ENCODE measurements around the gene CFAP97. TPM values are rescaled to one million over a fixed set of nuclear protein-coding genes. Genes with fewer than 3 reads are reported as not detected.

Gene CFAP97
- total and polyA plus RNA-seq, 2 experiments from 2014 or later, result 46.3 to 50.8 TPM

GRCh38 chr4:185235119-185235842 lies 31.5 kb upstream of the CFAP97 start:
- in situ Hi-C loops (cut with MboI), result no loop called here
- Histone ChIP-seq H4K20me1 (ENCODE audit: insufficient read depth) (no peaks in the 10 kb centered on the region), H2AFZ (no peak overlapping the region), H3K9me3 (ENCODE audit: low read depth) (no peaks in the 10 kb centered on the region), H3K4me1 (ENCODE audit: insufficient read depth) (peaks cover 31% of the 10 kb centered on the region), H3K4me3 (no peak overlapping the region), H3K9ac (no peak overlapping the region), H3K79me2 (ENCODE audit: insufficient read depth) (peaks cover 78% of the 10 kb centered on the region), H3F3A (ENCODE audit: insufficient read depth) (peaks cover 33% of the 10 kb centered on the region), H3K27ac (no peak overlapping the region), H3K36me3 (ENCODE audit: low read depth) (no peaks in the 10 kb centered on the region), H3K27me3 (replicated peaks; ENCODE audit: insufficient read depth) (no peaks in the 10 kb centered on the region), H3K4me2 (ENCODE audit: unreplicated experiment) (no peak overlapping the region), H3K9me2 (ENCODE audit: insufficient read depth) (no peaks in the 10 kb centered on the region)
- no peak for DNase-seq
- TF ChIP-seq EZH2 (IDR thresholded peaks at IDR 0.05; ENCODE audit: insufficient read depth, poor library complexity, severe bottlenecking), result no peak
- TF ChIP-seq EZH2phosphoT487 (IDR thresholded peaks at IDR 0.05; ENCODE audit: insufficient read depth, low read depth), result no peak
- WGBS, 2 experiments (ENCODE audit: low coverage in 1 of 2, low lambda C conversion rate in 2 of 2, missing lambda C conversion rate in 2 of 2), result 91 to 94% methylated on average over 7 of the region's 7 CpGs

GRCh38 chr4:185232370-185232769 lies 28.6 kb upstream of the CFAP97 start:
- no peaks in the 10 kb centered on the region; the same call in 1 of the 2 replicates for H4K20me1 ChIP-seq (ENCODE audit: insufficient read depth)
- H3K36me3 ChIP-seq (ENCODE audit: low read depth), result no peaks in the 10 kb centered on the region
- peaks cover 17% of the 10 kb centered on the region for H3K4me1 ChIP-seq (ENCODE audit: insufficient read depth)
- in situ Hi-C loops (cut with MboI), result no loop called here
- peak overlapping the region; percentile 1 for H3K4me2 ChIP-seq (ENCODE audit: unreplicated experiment)
- 0 out of 2 replicates have a peak overlapping the region, but pooled peaks have one; percentile 7 for H3K27ac ChIP-seq
- H3K9me3 ChIP-seq (ENCODE audit: low read depth), result no peaks in the 10 kb centered on the region
- WGBS, 2 experiments (ENCODE audit: low coverage in 1 of 2, low lambda C conversion rate in 2 of 2, missing lambda C conversion rate in 2 of 2), result 54 to 71% methylated on average over 6 of the region's 6 CpGs
- no peak overlapping the region for H2AFZ ChIP-seq
- peak; percentile 50 for DNase-seq
- peaks cover 95% of the 10 kb centered on the region for H3K79me2 ChIP-seq (ENCODE audit: insufficient read depth)
- no peaks in the 10 kb centered on the region for H3K27me3 ChIP-seq (replicated peaks; ENCODE audit: insufficient read depth)
- TF ChIP-seq EZH2 (IDR thresholded peaks at IDR 0.05; ENCODE audit: insufficient read depth, poor library complexity, severe bottlenecking), result no peak
- TF ChIP-seq EZH2phosphoT487 (IDR thresholded peaks at IDR 0.05; ENCODE audit: insufficient read depth, low read depth), result no peak
- no peak overlapping the region for H3K4me3 ChIP-seq
- H3F3A ChIP-seq (ENCODE audit: insufficient read depth), result 0 out of 2 replicates have a peak, but pooled peaks cover 16% of the 10 kb centered on the region
- H3K9ac ChIP-seq, result no peak overlapping the region
- H3K9me2 ChIP-seq (ENCODE audit: insufficient read depth), result no peaks in the 10 kb centered on the region

GRCh38 chr4:185229021-185229818 lies 25.4 kb upstream of the CFAP97 start:
- Histone ChIP-seq H3K4me3 (no peak overlapping the region), H2AFZ (no peak overlapping the region), H3K9me2 (ENCODE audit: insufficient read depth) (no peaks in the 10 kb centered on the region), H3K4me1 (ENCODE audit: insufficient read depth) (peaks cover 9% of the 10 kb centered on the region; the same call in 1 of the 2 replicates), H3K9ac (no peak overlapping the region), H3K27me3 (replicated peaks; ENCODE audit: insufficient read depth) (no peaks in the 10 kb centered on the region), H4K20me1 (ENCODE audit: insufficient read depth) (no peaks in the 10 kb centered on the region; the same call in 1 of the 2 replicates), H3K27ac (no peak overlapping the region), H3K79me2 (ENCODE audit: insufficient read depth) (peaks cover 98% of the 10 kb centered on the region), H3K36me3 (ENCODE audit: low read depth) (no peaks in the 10 kb centered on the region), H3F3A (ENCODE audit: insufficient read depth) (0 out of 2 replicates have a peak, but pooled peaks cover 8% of the 10 kb centered on the region), H3K9me3 (ENCODE audit: low read depth) (no peaks in the 10 kb centered on the region), H3K4me2 (ENCODE audit: unreplicated experiment) (no peak overlapping the region)
- TF ChIP-seq EZH2 (IDR thresholded peaks at IDR 0.05; ENCODE audit: insufficient read depth, poor library complexity, severe bottlenecking) (no peak), EZH2phosphoT487 (IDR thresholded peaks at IDR 0.05; ENCODE audit: insufficient read depth, low read depth) (no peak)
- in situ Hi-C loops (cut with MboI), result no loop called here
- no peak for DNase-seq
- WGBS, 2 experiments (ENCODE audit: low coverage in 1 of 2, low lambda C conversion rate in 2 of 2, missing lambda C conversion rate in 2 of 2), result 90 to 92% methylated on average over 19 of the region's 19 CpGs

- in situ Hi-C loops (cut with MboI), result no loop called here
- H3K79me2 ChIP-seq (ENCODE audit: insufficient read depth), result peaks cover 97% of the 10 kb centered on the region
- H3K27ac ChIP-seq, result no peak overlapping the region
- H3K4me3 ChIP-seq, result no peak overlapping the region
- TF ChIP-seq EZH2 (IDR thresholded peaks at IDR 0.05; ENCODE audit: insufficient read depth, poor library complexity, severe bottlenecking) (no peak), EZH2phosphoT487 (IDR thresholded peaks at IDR 0.05; ENCODE audit: insufficient read depth, low read depth) (no peak)
- H3F3A ChIP-seq (ENCODE audit: insufficient read depth), result peaks cover 20% of the 10 kb centered on the region
- H3K36me3 ChIP-seq (ENCODE audit: low read depth), result no peaks in the 10 kb centered on the region
- H4K20me1 ChIP-seq (ENCODE audit: insufficient read depth), result no peaks in the 10 kb centered on the region; the same call in 1 of the 2 replicates
- no peaks in the 10 kb centered on the region for H3K9me2 ChIP-seq (ENCODE audit: insufficient read depth)
- 94 to 96% methylated on average over 9 of the region's 9 CpGs for WGBS, 2 experiments (ENCODE audit: low coverage in 1 of 2, low lambda C conversion rate in 2 of 2, missing lambda C conversion rate in 2 of 2)
- H3K4me1 ChIP-seq (ENCODE audit: insufficient read depth), result peaks cover 21% of the 10 kb centered on the region
- no peak overlapping the region for H2AFZ ChIP-seq
- no peak overlapping the region for H3K9ac ChIP-seq
- DNase-seq, result no peak
- H3K9me3 ChIP-seq (ENCODE audit: low read depth), result no peaks in the 10 kb centered on the region
- no peaks in the 10 kb centered on the region for H3K27me3 ChIP-seq (replicated peaks; ENCODE audit: insufficient read depth)
- no peak overlapping the region for H3K4me2 ChIP-seq (ENCODE audit: unreplicated experiment)
Measured at GRCh38 chr4:185227713-185228278, 24.0 kb upstream of the CFAP97 start.

Measured in GM23248 (cell line).